BE2C (cell line): ENCODE data around the gene USP5.

Source experiments
- DNase-seq: peaks from one replicate; pipeline ENCODE4 v3.0.0-alpha.2; 2020
- H3K27me3 ChIP-seq: fragments of 250-450 bp; sonication (Bioruptor Pico); 2 replicates; pipeline ENCODE4 v1.5.1; 2020; ENCODE audit warnings: mild to moderate bottlenecking
- H3K36me3 ChIP-seq: fragments of 250-450 bp; sonication (Bioruptor Pico); 2 replicates; pipeline ENCODE4 v1.5.1; 2020; ENCODE audit warnings: mild to moderate bottlenecking
- H3K4me1 ChIP-seq: fragments of 250-450 bp; sonication (Bioruptor Pico); 2 replicates; pipeline ENCODE4 v1.5.1; 2020
- H3K4me3 ChIP-seq: 2 replicates; pipeline ENCODE4 v1.5.1; 2011; ENCODE audit warnings: low read depth, low read length
- H3K9me3 ChIP-seq: fragments of 250-450 bp; sonication (Bioruptor Pico); 2 replicates; pipeline ENCODE4 v1.5.1; 2020
- TF ChIP-seq, protein P1 (sequence below): IDR thresholded peaks from 2 replicates; pipeline ENCODE4 v1.5.1; 2012; ENCODE audit warnings: mild to moderate bottlenecking, low read depth, low read length

USP5 gene

DNA sequence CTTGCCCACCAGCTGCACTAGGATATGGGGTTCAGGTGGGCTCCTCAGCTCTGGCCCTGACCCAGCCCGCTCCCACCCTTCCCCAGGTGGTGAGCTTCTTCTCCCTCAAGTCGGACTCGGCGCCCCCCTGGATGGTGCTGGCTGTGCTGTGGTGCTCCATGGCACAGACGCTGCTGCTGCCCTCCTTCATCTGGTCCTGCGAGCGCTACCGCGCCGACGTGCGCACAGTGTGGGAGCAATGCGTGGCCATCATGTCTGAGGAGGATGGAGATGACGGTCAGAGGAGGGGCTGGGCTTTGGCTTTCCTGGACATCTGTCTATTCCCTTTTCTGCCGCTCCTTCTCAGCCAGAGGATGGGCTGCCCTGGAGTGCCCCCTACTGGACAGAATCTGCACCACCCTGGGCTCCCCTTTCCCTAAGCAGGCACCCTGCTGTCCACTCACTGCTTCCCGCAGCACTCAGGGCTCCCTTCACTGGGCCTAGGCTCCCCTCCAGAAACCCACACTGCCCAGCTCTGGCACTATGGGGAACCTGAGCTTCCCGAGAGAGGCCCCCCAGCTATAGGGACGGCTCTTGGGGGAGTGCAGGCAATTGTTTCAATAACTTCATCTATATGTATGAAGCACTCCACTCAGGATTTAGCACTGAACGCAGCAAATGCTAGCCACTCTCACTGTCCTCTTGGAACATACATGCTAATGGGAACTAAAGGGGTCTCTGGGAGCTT lies 26.4 kb upstream of the USP5 start:
- peak; percentile 89 for DNase-seq
- Histone ChIP-seq H3K4me1 (peaks cover 16% of the 10 kb centered on the region), H3K9me3 (no peaks in the 10 kb centered on the region), H3K4me3 (peak overlapping the region; percentile 23; the same call in 1 of the 2 replicates), H3K36me3 (peaks cover 9% of the 10 kb centered on the region), H3K27me3 (no peaks in the 10 kb centered on the region)
- TF ChIP-seq, protein P1, sequence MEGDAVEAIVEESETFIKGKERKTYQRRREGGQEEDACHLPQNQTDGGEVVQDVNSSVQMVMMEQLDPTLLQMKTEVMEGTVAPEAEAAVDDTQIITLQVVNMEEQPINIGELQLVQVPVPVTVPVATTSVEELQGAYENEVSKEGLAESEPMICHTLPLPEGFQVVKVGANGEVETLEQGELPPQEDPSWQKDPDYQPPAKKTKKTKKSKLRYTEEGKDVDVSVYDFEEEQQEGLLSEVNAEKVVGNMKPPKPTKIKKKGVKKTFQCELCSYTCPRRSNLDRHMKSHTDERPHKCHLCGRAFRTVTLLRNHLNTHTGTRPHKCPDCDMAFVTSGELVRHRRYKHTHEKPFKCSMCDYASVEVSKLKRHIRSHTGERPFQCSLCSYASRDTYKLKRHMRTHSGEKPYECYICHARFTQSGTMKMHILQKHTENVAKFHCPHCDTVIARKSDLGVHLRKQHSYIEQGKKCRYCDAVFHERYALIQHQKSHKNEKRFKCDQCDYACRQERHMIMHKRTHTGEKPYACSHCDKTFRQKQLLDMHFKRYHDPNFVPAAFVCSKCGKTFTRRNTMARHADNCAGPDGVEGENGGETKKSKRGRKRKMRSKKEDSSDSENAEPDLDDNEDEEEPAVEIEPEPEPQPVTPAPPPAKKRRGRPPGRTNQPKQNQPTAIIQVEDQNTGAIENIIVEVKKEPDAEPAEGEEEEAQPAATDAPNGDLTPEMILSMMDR = peak; percentile 96

- TF ChIP-seq, protein P1 = no peak
- H3K36me3 ChIP-seq = peaks cover 16% of the 10 kb centered on the region
- H3K4me3 ChIP-seq = no peak overlapping the region
- DNase-seq = no peak
- peaks cover 10% of the 10 kb centered on the region for H3K4me1 ChIP-seq
- no peaks in the 10 kb centered on the region for H3K9me3 ChIP-seq
- no peaks in the 10 kb centered on the region for H3K27me3 ChIP-seq
Measured at GRCh38 chr12:6826125-6826733, 25.7 kb upstream of the USP5 start.

DNA sequence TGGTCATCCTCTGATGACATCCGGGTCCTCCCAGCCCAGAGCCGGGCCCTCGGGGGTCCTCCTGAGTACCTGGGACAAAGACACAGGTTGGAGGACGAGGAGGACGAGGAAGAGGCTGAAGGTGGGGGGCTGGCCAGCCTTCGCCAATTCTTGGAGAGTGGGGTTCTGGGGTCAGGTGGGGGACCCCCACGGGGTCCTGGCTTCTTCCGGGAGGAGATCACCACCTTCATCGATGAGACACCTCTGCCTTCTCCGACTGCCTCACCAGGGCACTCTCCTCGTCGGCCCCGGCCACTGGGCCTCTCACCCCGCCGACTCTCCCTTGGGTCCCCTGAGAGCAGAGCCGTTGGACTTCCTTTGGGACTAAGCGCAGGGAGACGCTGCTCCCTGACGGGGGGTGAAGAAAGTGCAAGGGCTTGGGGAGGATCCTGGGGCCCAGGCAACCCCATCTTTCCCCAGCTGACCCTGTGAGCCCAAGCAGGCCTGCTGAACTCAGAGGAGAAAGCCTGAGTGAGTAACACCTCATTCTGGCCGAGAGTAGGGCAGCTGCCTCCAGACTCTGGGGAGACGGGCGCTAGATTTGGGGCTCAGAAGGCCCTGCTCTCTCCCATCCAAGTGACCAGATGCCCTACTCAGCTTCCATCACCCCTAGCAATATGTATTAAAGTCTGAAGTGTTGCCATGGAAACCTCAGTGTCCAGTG lies 25.1 kb upstream of the USP5 start:
- Histone ChIP-seq H3K27me3 (no peaks in the 10 kb centered on the region), H3K4me1 (peaks cover 10% of the 10 kb centered on the region), H3K9me3 (no peaks in the 10 kb centered on the region), H3K36me3 (peaks cover 22% of the 10 kb centered on the region), H3K4me3 (no peak overlapping the region)
- TF ChIP-seq, protein P1 = no peak
- no peak for DNase-seq

DNA sequence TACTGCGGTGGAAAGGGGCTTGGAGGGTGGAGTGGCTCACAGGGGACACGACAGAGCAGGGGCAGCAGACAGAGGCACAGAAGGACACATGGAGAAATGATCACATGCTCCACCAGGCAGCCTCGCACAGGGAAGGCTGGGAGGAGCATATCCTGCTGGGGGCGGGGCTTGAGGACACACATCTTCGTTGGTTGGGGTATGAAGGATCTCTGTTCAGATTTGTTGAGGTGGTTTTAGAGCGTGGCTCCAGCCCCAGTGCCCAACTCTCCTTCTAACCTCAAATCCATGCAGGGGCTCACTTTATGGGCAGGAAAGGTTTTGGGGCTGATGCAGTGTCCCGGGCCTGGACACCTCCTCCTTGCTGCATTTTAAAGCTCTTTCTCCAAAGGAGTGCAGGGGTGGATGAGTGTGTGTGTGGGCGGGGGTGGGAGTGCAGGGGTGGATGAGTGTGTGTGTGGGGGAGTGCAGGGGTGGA lies 24.5 kb upstream of the USP5 start:
- TF ChIP-seq, protein P1 = no peak
- peak; percentile 96 for DNase-seq
- Histone ChIP-seq H3K9me3 (no peaks in the 10 kb centered on the region), H3K36me3 (peaks cover 28% of the 10 kb centered on the region), H3K4me1 (peaks cover 10% of the 10 kb centered on the region), H3K4me3 (peak overlapping the region; percentile 42), H3K27me3 (no peaks in the 10 kb centered on the region)

- H3K9me3 ChIP-seq = no peaks in the 10 kb centered on the region
- H3K4me1 ChIP-seq = peaks cover 10% of the 10 kb centered on the region
- TF ChIP-seq, protein P1 = no peak
- DNase-seq = peak; percentile 73
- H3K36me3 ChIP-seq = peaks cover 33% of the 10 kb centered on the region
- H3K27me3 ChIP-seq = no peaks in the 10 kb centered on the region
- peak within 1 kb of the TSS; percentile 98 for H3K4me3 ChIP-seq
Measured at GRCh38 chr12:6827982-6828780, 23.8 kb upstream of the USP5 start, which contains the start of gene P3H3. TSS of gene P3H3 (plus strand) at chr12:6828407. CDS start at chr12:6828441, 34 bp downstream.
